K562 (cell line): ENCODE results near the gene TMEM181. TPM values are rescaled to one million over a fixed set of nuclear protein-coding genes. Genes with fewer than 3 reads are reported as not detected.

Experiments
- BRF2 ChIP-seq: IDR thresholded peaks from 3 replicates; pipeline ENCODE4 v1.6.1; 2011; ENCODE audit warnings: borderline replicate concordance, mild to moderate bottlenecking; ENCODE audit not compliant: insufficient read length, insufficient read depth
- CBX5 ChIP-seq: IDR thresholded peaks from 2 replicates; pipeline ENCODE4 v1.6.1; 2014; ENCODE audit warnings: low read depth, borderline replicate concordance
- FIP1L1 ChIP-seq: fragments of 200-400 bp; formaldehyde crosslinking; IDR thresholded peaks from 2 replicates; pipeline ENCODE4 v1.6.1; 2018; ENCODE audit warnings: mild to moderate bottlenecking, low read depth, low read length; ENCODE audit not compliant: poor library complexity, severe bottlenecking
- IFI16 ChIP-seq: fragments of 250-450 bp; sonication (Bioruptor Pico); IDR thresholded peaks from 2 replicates; pipeline ENCODE4 v2.1.2; 2022; ENCODE audit warnings: mild to moderate bottlenecking, inconsistent platforms
- KDM5B ChIP-seq: fragments of 200-600 bp; sonication (generic); IDR thresholded peaks from 2 replicates; pipeline ENCODE4 v1.6.1; 2012; ENCODE audit warnings: low read depth, mild to moderate bottlenecking, moderate library complexity, low read length, control low read depth, inconsistent platforms; ENCODE audit not compliant: insufficient replicate concordance
- KLF16 ChIP-seq: IDR thresholded peaks from 2 replicates; pipeline ENCODE4 v1.6.1; 2016; ENCODE audit warnings: antibody characterized with exemption
- PCBP1 ChIP-seq: fragments of 200-400 bp; formaldehyde crosslinking; IDR thresholded peaks from 2 replicates; pipeline ENCODE4 v1.6.1; 2018; ENCODE audit warnings: mild to moderate bottlenecking, low read depth, low read length; ENCODE audit not compliant: poor library complexity, severe bottlenecking
- PREB ChIP-seq: sonication (generic); formaldehyde crosslinking; IDR thresholded peaks from 2 replicates; pipeline ENCODE4 v1.8.1; 2023; ENCODE audit warnings: mild to moderate bottlenecking, missing genetic modification reagents
- PTRF ChIP-seq: fragments of 450-650 bp; IDR thresholded peaks from 2 replicates; pipeline ENCODE4 v1.6.1; 2016; ENCODE audit warnings: mild to moderate bottlenecking, missing genetic modification characterization, missing compliant biosample characterization
- RAD51 ChIP-seq: fragments of 450-650 bp; IDR thresholded peaks from 2 replicates; pipeline ENCODE4 v1.7.1; 2016; ENCODE audit warnings: low read depth, mild to moderate bottlenecking, borderline replicate concordance
- SMAD4 ChIP-seq: fragments of 250-450 bp; sonication (Bioruptor Pico); conservative IDR thresholded peaks from 2 replicates; pipeline ENCODE4 v1.8.0; 2021; ENCODE audit warnings: inconsistent platforms, mild to moderate bottlenecking, moderate library complexity
- SP2 ChIP-seq: IDR thresholded peaks from 2 replicates; pipeline ENCODE4 v1.6.1; 2011; ENCODE audit warnings: mild to moderate bottlenecking, low read depth, low read length, moderate library complexity; ENCODE audit not compliant: poor library complexity, severe bottlenecking; ENCODE audit errors: extremely low read depth
- ZFP1 ChIP-seq: fragments of 450-650 bp; formaldehyde crosslinking; IDR thresholded peaks from 2 replicates; pipeline ENCODE4 v1.4.0; 2020; ENCODE audit warnings: mild to moderate bottlenecking, mixed read lengths
- ZNF175 ChIP-seq: fragments of 200-800 bp; sonication (Bioruptor generic); IDR thresholded peaks from 2 replicates; pipeline ENCODE4 v1.6.1; 2016; ENCODE audit warnings: low read depth, mild to moderate bottlenecking, missing genetic modification characterization, missing compliant biosample characterization
- ZNF431 ChIP-seq: sonication (generic); formaldehyde crosslinking; IDR thresholded peaks from 2 replicates; pipeline ENCODE4 v1.8.0; 2022; ENCODE audit warnings: mild to moderate bottlenecking, missing genetic modification reagents
- ZNF655 ChIP-seq: fragments of 250-450 bp; sonication (Bioruptor Pico); IDR thresholded peaks from 2 replicates; pipeline ENCODE4 v1.5.0; 2021
- ZNF766 ChIP-seq: fragments of 200-800 bp; sonication (Bioruptor generic); conservative IDR thresholded peaks from 2 replicates; pipeline ENCODE4 v1.6.1; 2016; ENCODE audit warnings: missing genetic modification characterization, missing compliant biosample characterization
- polyA plus RNA-seq, 8 experiments: library from polyadenylated mRNA; depleted of rRNA in 4 of 8; stranded (reverse) in 5 of 8; unstranded in 3 of 8; fragments of >200 nt; fragmentation: Nextera tagmentation in 2 of 8; fragmentation: Illumina TruSeq in 1 of 8; extraction: Ambion mirVana in 2 of 8; extraction: Trizol in 1 of 8; gene quantifications; 2 replicates each; pipeline versions ENCODE4 v1.2.1 to v1.2.3, GENCODE V29; 2011 to 2014; ENCODE audit warnings: inconsistent platforms in 1 of 8, missing spikeins in 1 of 8
- total RNA-seq, 7 experiments: library from RNA; depleted of rRNA in 6 of 7; stranded (reverse); fragments of >200 nt in 6 of 7; fragmentation: Illumina TruSeq in 2 of 7; extraction: Trizol in 2 of 7; gene quantifications; 2 replicates each; pipeline versions ENCODE4 v1.2.1 to v1.2.3, GENCODE V29; 2011 to 2021; ENCODE audit warnings: low replicate concordance in 1 of 7

Gene TMEM181
- total and polyA plus RNA-seq, 9 of the 15 experiments (the other 6 are each of a cell fraction or from before 2014, with no cell fraction given), result 5.6 to 27.2 (median 19.9) TPM

GRCh38 chr6:158559338-158559894, 475 bp upstream of the TMEM181 start (continued):
- TF ChIP-seq PREB (CRISPR knock-in tag), result no peak
- no peak for TF ChIP-seq ZNF175 (CRISPR knock-in tag)
- no peak for TF ChIP-seq KLF16
- TF ChIP-seq ZNF431, result no peak
- TF ChIP-seq KDM5B, result no peak
- no peak for TF ChIP-seq ZNF655 (CRISPR knock-in tag)
- no peak for TF ChIP-seq IFI16
- no peak for TF ChIP-seq SP2
- no peak for TF ChIP-seq BRF2
- TF ChIP-seq PCBP1, result no peak
- TF ChIP-seq CBX5, result no peak
- no peak for TF ChIP-seq ZNF766 (CRISPR knock-in tag)
- no peak for TF ChIP-seq ZFP1
- TF ChIP-seq RAD51, result no peak
- TF ChIP-seq FIP1L1, result no peak
- TF ChIP-seq SMAD4 (CRISPR knock-in tag), result no peak
- TF ChIP-seq PTRF (tag), result no peak
